IPS-18a (cell line): Measurements from ENCODE around the gene NOM1.
"Not testable (repeated sequence)": the region's sequence is repeated elsewhere in the genome, so short reads cannot be mapped to it uniquely, and the experiment has no call there.

Experiments used
- H3K27ac ChIP-seq: one replicate; pipeline ENCODE4 v1.5.1; 2013; ENCODE audit warnings: low read length
- H3K27me3 ChIP-seq: one replicate; pipeline ENCODE4 v1.6.1; 2013; ENCODE audit warnings: mild to moderate bottlenecking, low read length; ENCODE audit not compliant: control insufficient read depth, insufficient read depth
- H3K36me3 ChIP-seq: one replicate; pipeline ENCODE4 v1.6.1; 2013; ENCODE audit warnings: low read depth, low read length; ENCODE audit not compliant: control insufficient read depth
- H3K4me1 ChIP-seq: one replicate; pipeline ENCODE4 v1.6.1; 2013; ENCODE audit warnings: low read depth, low read length; ENCODE audit not compliant: control insufficient read depth
- H3K4me3 ChIP-seq: one replicate; pipeline ENCODE4 v1.5.1; 2013; ENCODE audit warnings: low read length
- H3K9ac ChIP-seq: one replicate; pipeline ENCODE4 v1.6.1; 2013; ENCODE audit warnings: mild to moderate bottlenecking, low read length, moderate library complexity
- H3K9me3 ChIP-seq: one replicate; pipeline ENCODE4 v1.6.1; 2013; ENCODE audit warnings: low read depth, low read length; ENCODE audit not compliant: control insufficient read depth

NOM1 gene

DNA sequence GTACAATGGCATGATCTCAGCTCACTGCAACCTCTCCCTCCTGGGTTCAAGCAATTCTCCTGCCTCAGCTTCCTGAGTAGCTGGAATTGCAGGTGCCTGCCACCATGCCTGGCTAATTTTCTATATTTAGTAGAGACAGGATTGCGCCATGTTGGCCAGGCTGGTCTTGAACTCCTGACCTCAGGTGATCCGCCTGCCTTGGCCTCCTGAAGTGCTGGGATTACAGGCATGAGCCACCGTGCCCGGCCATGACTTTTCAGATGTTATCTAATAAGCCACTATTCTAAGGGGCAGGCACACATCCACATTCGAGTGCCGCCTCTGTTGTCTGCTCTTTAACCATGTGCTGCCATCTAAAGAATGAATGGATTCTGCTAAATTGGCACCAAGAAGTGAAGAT lies 27.2 kb upstream of the NOM1 start:
- H3K27ac ChIP-seq, H3K36me3 ChIP-seq, H3K9ac ChIP-seq, H3K9me3 ChIP-seq, H3K4me3 ChIP-seq, H3K4me1 ChIP-seq, H3K27me3 ChIP-seq: not testable (repeated sequence)

DNA sequence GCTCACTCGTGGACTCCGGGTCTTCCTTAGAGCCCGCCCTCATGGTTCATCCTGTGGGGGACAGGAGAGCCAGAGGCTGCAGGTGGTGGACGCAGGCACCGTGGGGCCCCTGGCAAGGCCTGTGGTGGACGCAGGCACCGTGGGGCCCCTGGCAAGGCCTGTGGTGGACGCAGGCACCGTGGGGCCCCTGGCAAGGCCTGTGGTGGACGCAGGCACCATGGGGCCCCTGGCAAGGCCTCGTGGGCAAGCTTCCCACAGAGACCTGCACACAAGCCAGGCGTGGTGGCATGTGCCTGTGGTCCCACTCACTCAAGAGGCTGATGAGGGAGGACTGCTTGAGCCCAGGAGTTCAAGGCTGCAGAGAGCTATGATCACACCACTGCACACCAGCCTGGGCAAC lies 23.7 kb upstream of the NOM1 start:
- not testable (repeated sequence) for H3K9me3 ChIP-seq, H3K9ac ChIP-seq, H3K36me3 ChIP-seq, H3K4me3 ChIP-seq, H3K27ac ChIP-seq, H3K27me3 ChIP-seq, H3K4me1 ChIP-seq

DNA sequence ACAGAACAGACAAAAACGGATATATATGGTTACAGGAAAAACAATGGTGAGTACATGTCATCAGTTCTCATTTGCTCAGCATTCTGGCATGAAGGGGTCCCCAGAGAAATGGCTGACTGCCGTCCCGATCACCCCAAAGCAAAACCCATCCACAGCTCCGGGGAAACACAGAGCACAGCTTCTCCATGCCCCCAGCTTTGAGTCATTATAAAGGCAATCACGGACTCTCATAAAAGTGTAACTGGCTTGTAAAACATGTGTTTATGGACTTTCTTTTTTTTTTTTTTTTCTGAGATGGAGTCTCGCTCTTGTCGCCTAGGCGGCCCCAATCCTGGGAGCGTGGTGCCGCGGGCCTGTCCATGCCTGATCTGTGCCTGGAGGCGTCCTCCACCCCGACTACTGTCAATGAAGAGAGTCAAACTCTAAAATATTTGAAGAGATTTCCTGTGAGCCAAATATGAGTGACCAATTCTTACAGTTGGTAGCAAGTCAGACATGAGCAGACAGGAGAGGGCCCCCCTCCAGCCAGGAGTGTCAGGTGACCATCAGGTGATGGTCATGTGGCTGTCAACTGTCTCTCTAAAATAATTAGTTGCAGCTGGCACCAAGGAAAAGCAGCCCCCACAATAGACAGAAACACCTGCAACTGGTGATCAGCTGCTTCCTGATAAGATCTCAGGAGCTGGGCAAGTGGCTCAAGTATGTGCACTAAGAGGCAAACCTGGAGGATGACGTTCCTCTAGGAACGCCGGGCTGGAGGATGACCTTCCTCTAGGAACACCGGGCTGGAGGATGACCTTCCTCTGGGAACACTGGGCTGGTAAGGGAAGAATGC lies 21.7 kb upstream of the NOM1 start:
- H3K27me3 ChIP-seq, result no peaks in the 10 kb centered on the region

DNA sequence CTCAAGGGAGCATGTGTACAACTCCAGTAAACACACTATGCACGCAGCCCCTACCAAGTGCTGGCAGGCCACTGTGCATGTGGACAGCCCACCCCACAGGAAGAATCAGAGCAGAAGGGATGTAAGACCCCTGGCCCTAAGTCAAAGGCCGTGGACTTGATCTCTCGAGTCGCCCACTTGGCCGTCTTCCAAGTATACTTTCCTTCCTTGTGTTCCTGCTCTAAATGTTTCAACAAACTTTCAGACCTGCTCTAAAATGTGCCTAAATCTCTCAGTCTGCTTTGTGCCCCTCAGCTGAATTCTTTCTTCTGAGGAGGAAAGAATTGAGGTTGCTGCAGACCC lies 21.1 kb upstream of the NOM1 start:
- Histone ChIP-seq H3K4me1 (no peaks in the 10 kb centered on the region), H3K36me3 (no peaks in the 10 kb centered on the region), H3K9ac (no peak overlapping the region), H3K9me3 (no peaks in the 10 kb centered on the region), H3K4me3 (no peak overlapping the region), H3K27ac (no peak overlapping the region), H3K27me3 (no peaks in the 10 kb centered on the region)

More for the DNA sequence above, 21.7 kb upstream of the NOM1 start:
- Histone ChIP-seq H3K4me1 (no peaks in the 10 kb centered on the region), H3K4me3 (no peak overlapping the region), H3K27ac (no peak overlapping the region), H3K9ac (no peak overlapping the region), H3K36me3 (no peaks in the 10 kb centered on the region), H3K9me3 (no peaks in the 10 kb centered on the region)

DNA sequence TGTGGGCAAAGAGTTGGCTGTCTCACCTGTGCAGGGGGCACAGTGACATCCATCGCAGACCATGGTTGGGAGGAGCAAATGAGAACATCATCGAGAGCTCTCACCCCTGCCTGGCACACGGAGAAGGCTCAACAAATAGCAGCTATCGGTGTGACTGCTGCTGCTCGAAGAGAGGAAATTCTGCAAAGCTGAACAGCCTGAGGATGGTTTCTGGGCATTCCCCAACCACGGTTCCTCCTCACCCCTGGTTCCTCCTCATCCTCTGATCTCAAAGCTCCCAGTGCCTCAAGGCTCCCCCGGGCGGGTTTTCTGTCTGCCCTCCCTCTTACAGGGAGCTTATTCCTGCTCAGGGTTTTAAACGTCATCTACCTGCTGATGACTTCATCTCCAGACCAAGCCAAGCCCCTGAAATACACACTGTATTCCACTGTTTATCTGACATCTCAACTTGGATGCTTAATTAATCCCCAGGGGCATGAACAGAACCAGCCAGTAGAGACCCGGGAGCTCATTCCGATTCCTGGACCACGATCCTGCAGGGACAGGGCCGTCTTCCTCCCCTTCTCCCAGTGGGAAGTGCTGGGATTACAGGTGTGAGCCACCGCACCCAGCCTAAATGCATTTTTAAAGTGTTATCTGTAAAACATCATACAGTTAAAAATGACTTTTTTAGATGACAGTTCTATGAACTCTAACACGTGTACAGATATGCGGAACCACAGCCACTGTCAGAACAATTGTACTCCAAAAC lies 19.5 kb upstream of the NOM1 start:
- Histone ChIP-seq H3K4me3 (no peak overlapping the region), H3K27me3 (no peaks in the 10 kb centered on the region), H3K27ac (no peak overlapping the region), H3K36me3 (no peaks in the 10 kb centered on the region), H3K4me1 (no peaks in the 10 kb centered on the region), H3K9ac (no peak overlapping the region), H3K9me3 (no peaks in the 10 kb centered on the region)

DNA sequence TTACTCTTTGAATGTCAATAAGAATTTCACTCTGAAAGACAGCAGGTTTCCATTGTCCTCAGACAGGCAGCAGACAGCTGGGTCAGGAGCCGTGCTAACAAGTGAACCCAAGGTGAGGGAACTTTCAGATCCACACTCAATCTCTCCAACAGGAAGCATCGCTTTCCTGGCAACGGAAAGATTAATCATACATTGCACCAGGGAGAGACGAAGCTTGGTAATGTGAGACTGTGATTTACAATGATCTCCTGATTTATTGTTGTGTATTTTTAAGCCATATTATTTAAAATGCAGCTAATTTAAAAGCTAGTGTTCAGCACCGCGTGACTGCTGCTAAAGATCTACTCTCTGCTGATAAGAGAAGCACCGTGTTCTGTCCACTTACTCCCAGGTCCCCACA lies 17.5 kb upstream of the NOM1 start:
- Histone ChIP-seq H3K4me3 (no peak overlapping the region), H3K27me3 (no peaks in the 10 kb centered on the region), H3K27ac (no peak overlapping the region), H3K9ac (no peak overlapping the region), H3K4me1 (no peaks in the 10 kb centered on the region), H3K36me3 (no peaks in the 10 kb centered on the region), H3K9me3 (no peaks in the 10 kb centered on the region)

DNA sequence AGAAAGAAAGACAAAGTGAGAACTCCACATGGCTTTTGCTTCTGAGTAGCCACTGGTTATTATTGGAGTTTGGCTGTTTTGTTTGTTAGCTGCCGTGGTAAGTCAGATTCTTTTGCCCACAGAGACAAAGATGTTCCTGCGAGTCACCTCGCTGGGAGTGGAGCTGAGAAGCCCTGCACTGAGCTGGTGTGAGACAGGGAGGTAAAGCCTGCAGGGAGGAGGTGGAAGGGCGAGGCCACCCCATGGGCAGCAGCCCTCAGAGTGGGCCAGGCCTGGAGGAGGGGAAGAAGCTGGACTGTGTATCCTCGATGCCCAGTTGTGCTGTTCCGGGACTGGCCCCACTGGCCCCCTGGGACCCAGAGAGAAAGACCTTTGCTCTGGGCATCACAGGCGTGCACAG lies 14.3 kb upstream of the NOM1 start:
- Histone ChIP-seq H3K4me3 (no peak overlapping the region), H3K36me3 (no peaks in the 10 kb centered on the region), H3K27ac (no peak overlapping the region), H3K27me3 (no peaks in the 10 kb centered on the region), H3K9ac (no peak overlapping the region), H3K9me3 (no peaks in the 10 kb centered on the region), H3K4me1 (no peaks in the 10 kb centered on the region)

DNA sequence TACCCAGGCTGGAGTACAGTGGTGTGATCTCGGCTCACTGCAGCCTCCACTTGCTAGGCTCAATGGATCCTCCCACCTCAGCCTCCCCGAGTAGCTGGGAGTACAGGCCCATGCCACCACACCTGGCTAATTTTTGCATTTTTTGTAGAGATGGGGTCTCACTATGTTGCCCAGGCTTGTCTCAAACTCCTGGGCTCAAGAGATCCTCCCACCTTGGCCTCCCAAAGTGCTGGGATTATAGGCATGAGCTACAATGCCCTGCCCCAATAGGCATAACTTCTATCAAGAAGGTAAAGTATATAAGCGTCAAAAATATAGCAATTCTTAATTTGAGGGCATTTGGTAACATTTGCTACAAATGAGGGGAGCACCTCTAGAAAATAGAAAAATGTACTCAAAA lies 12.7 kb upstream of the NOM1 start:
- not testable (repeated sequence) for H3K4me3 ChIP-seq, H3K4me1 ChIP-seq, H3K27ac ChIP-seq, H3K9me3 ChIP-seq, H3K9ac ChIP-seq, H3K36me3 ChIP-seq, H3K27me3 ChIP-seq

DNA sequence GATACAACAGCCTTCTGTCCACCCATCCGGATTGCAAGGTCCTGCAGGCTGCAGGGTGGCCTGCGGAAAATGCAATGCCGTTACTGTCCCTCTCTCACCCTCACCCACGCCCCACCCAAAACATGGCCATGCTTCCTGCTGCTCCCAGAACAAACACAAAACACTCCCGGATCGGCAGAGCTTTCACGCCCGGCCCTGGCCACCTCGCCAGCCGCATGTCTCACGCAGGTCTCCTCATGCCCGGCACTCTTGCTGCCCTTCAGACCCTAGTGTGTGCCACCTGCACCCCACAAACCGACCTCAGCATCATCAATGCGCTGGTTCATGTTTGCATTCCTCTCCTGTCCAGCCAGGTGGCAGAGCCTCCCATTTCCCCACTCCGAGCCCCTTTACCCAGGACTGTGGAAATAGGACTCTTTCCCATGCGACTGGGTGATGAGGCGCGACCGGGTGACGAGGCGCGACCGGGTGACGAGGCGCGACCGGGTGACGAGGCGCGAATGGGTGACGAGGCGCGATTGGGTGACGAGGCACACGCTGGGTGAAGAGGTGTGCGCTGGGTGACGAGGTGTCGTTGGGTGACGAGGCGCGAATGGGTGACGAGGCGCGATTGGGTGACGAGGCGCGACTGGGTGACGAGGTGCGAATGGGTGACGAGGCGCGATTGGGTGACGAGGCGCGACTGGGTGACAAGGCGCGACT lies 8.9 kb upstream of the NOM1 start:
- Histone ChIP-seq H3K27me3 (no peaks in the 10 kb centered on the region), H3K4me1 (peaks cover 3% of the 10 kb centered on the region), H3K9ac (no peak overlapping the region), H3K36me3 (no peaks in the 10 kb centered on the region), H3K27ac (no peak overlapping the region), H3K9me3 (no peaks in the 10 kb centered on the region), H3K4me3 (no peak overlapping the region)

DNA sequence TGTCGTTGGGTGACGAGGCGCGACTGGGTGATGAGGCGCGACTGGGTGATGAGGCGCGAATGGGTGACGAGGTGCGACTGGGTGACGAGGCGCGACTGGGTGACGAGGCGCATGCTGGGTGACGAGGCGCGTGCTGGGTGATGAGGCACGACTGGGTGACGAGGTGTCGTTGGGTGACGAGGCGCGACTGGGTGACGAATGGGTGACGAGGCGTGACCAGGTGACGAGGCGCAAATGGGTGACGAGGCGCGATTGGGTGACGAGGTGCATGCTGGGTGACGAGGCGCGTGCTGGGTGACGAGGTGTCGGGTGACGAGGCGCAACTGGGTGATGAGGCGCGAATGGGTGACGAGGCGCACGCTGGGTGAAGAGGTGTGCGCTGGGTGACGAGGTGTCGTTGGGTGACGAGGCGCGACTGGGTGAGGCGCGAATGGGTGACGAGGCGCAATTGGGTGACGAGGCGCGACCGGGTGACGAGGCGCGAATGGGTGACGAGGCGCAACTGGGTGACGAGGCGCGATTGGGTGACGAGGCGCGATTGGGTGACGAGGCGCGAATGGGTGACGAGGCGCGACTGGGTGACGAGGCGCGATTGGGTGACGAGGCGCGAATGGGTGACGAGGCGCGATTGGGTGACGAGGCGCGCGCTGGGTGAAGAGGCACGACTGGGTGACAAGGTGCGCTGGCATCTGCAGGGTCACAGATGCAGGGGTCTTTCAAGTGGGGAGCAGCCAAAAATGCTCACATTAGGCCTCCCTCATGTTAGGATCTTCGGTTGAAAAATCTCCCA lies 7.9 kb upstream of the NOM1 start:
- H3K4me1 ChIP-seq, result peaks cover 3% of the 10 kb centered on the region
- no peak overlapping the region for H3K9ac ChIP-seq
- H3K27ac ChIP-seq, result no peak overlapping the region

DNA sequence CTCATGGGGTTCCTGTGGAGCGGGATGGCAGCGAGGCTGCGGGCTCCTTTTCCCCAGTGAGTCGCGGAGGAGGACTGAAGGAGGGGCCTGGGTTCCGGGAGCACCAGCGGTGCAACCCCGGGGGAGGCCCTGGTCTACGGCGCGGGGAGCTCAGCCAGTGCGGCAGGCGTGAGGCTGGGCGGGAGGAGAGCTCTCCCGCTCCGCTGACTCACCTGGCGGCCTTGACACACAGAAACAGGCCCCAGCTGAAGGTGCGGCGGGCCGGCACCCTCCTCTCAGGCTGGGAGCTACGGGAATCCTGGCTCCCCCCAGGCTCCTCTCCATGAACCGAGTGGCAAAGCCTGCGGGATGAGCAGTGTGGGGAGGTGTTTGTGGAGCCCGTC lies 6.8 kb upstream of the NOM1 start:
- no peak overlapping the region for H3K4me3 ChIP-seq
- no peaks in the 10 kb centered on the region for H3K9me3 ChIP-seq
- no peaks in the 10 kb centered on the region for H3K27me3 ChIP-seq
- H3K9ac ChIP-seq, result no peak overlapping the region
- H3K4me1 ChIP-seq, result peaks cover 3% of the 10 kb centered on the region
- no peak overlapping the region for H3K27ac ChIP-seq
- H3K36me3 ChIP-seq, result no peaks in the 10 kb centered on the region

More for the DNA sequence above, 7.9 kb upstream of the NOM1 start:
- no peaks in the 10 kb centered on the region for H3K36me3 ChIP-seq
- no peak overlapping the region for H3K4me3 ChIP-seq
- no peaks in the 10 kb centered on the region for H3K9me3 ChIP-seq
- no peaks in the 10 kb centered on the region for H3K27me3 ChIP-seq
